Measurements from ENCODE around the gene SSBP3. TPM values are rescaled to one million over a fixed set of nuclear protein-coding genes. Genes with fewer than 3 reads are reported as not detected.
A peak's percentile ranks its signal among the peaks of the same experiment; 100 is the strongest.

SSBP3 gene
- total and polyA plus RNA-seq, 2 donors from 2014 or later, result 33.3 to 49.6 TPM

GRCh38 chr1:54353959-54354358 lies 52.2 kb downstream of the SSBP3 start:
- H3K27me3 ChIP-seq (ENCODE audit: control insufficient read depth, insufficient read depth, low read length), result no peaks in the 10 kb centered on the region
- TF ChIP-seq CTCF (IDR thresholded peaks at IDR 0.05; ENCODE audit: borderline replicate concordance, extremely low read depth, insufficient read depth), result no peak
- H3K9ac ChIP-seq (ENCODE audit: low read length in 3 of 3), result no peak overlapping the region
- intact Hi-C loops (cut with DNase I), result no loop called here
- no peaks in the 10 kb centered on the region for H3K9me3 ChIP-seq (ENCODE audit: control insufficient read depth in 2 of 3, insufficient read depth in 1 of 3, low read length in 3 of 3)
- H3K36me3 ChIP-seq (ENCODE audit: control insufficient read depth in 2 of 3, insufficient read depth in 3 of 3, low read length in 3 of 3), result peaks cover 0 to 6% (median 0%) of the 10 kb centered on the region in 3 donors
- no peak overlapping the region for H3K4me3 ChIP-seq (ENCODE audit: low read length in 3 of 3)
- H3K27ac ChIP-seq (ENCODE audit: low read depth in 2 of 2, low read length in 2 of 2), result no peak overlapping the region
- DNase-seq (no peak), FAIRE-seq (no peak)
- H3K4me1 ChIP-seq (ENCODE audit: control insufficient read depth in 2 of 3, insufficient read depth in 2 of 3, low read depth in 1 of 3, low read length in 3 of 3), result peaks cover 0 to 31% (median 21%) of the 10 kb centered on the region in 3 donors

- Histone ChIP-seq H3K36me3 (ENCODE audit: control insufficient read depth in 2 of 3, insufficient read depth in 3 of 3, low read length in 3 of 3) (peaks cover 0 to 2% (median 0%) of the 10 kb centered on the region in 3 donors), H3K4me1 (ENCODE audit: control insufficient read depth in 2 of 3, insufficient read depth in 2 of 3, low read depth in 1 of 3, low read length in 3 of 3) (peaks cover 0 to 34% (median 22%) of the 10 kb centered on the region in 3 donors), H3K27ac (ENCODE audit: low read depth in 2 of 2, low read length in 2 of 2) (no peak overlapping the region), H3K27me3 (ENCODE audit: control insufficient read depth, insufficient read depth, low read length) (no peaks in the 10 kb centered on the region), H3K4me3 (ENCODE audit: low read length in 3 of 3) (no peak overlapping the region), H3K9ac (ENCODE audit: low read length in 3 of 3) (no peak overlapping the region), H3K9me3 (ENCODE audit: control insufficient read depth in 2 of 3, insufficient read depth in 1 of 3, low read length in 3 of 3) (no peaks in the 10 kb centered on the region)
- no peak for TF ChIP-seq CTCF (IDR thresholded peaks at IDR 0.05; ENCODE audit: borderline replicate concordance, extremely low read depth, insufficient read depth)
- DNase-seq (no peak), FAIRE-seq (no peak)
- intact Hi-C loops (cut with DNase I), result no loop called here
These were observed 53.4 kb downstream of the SSBP3 start for GRCh38 chr1:54352755-54353154.

GRCh38 chr1:54350360-54350759 lies 55.8 kb downstream of the SSBP3 start:
- no peak overlapping the region for H3K9ac ChIP-seq (ENCODE audit: low read length in 3 of 3)
- peaks cover 0 to 20% (median 15%) of the 10 kb centered on the region in 3 donors for H3K4me1 ChIP-seq (ENCODE audit: control insufficient read depth in 2 of 3, insufficient read depth in 2 of 3, low read depth in 1 of 3, low read length in 3 of 3)
- intact Hi-C loops (cut with DNase I), result no loop called here
- no peak overlapping the region for H3K27ac ChIP-seq (ENCODE audit: low read depth in 2 of 2, low read length in 2 of 2)
- TF ChIP-seq CTCF (IDR thresholded peaks at IDR 0.05; ENCODE audit: borderline replicate concordance, extremely low read depth, insufficient read depth), result no peak
- H3K27me3 ChIP-seq (ENCODE audit: control insufficient read depth, insufficient read depth, low read length), result no peaks in the 10 kb centered on the region
- DNase-seq (no peak), FAIRE-seq (no peak)
- no peaks in the 10 kb centered on the region for H3K36me3 ChIP-seq (ENCODE audit: control insufficient read depth in 2 of 3, insufficient read depth in 3 of 3, low read length in 3 of 3)
- no peaks in the 10 kb centered on the region for H3K9me3 ChIP-seq (ENCODE audit: control insufficient read depth in 2 of 3, insufficient read depth in 1 of 3, low read length in 3 of 3)
- no peak overlapping the region for H3K4me3 ChIP-seq (ENCODE audit: low read length in 3 of 3)

- Histone ChIP-seq H3K9ac (ENCODE audit: low read length in 3 of 3) (peak overlapping the region in 1 of 3 donors; percentile 44), H3K9me3 (ENCODE audit: control insufficient read depth in 2 of 3, insufficient read depth in 1 of 3, low read length in 3 of 3) (no peaks in the 10 kb centered on the region), H3K4me1 (ENCODE audit: control insufficient read depth in 2 of 3, insufficient read depth in 2 of 3, low read depth in 1 of 3, low read length in 3 of 3) (peaks cover 0 to 15% (median 11%) of the 10 kb centered on the region in 3 donors), H3K4me3 (ENCODE audit: low read length in 3 of 3) (no peak overlapping the region), H3K36me3 (ENCODE audit: control insufficient read depth in 2 of 3, insufficient read depth in 3 of 3, low read length in 3 of 3) (no peaks in the 10 kb centered on the region), H3K27me3 (ENCODE audit: control insufficient read depth, insufficient read depth, low read length) (no peaks in the 10 kb centered on the region), H3K27ac (ENCODE audit: low read depth in 2 of 2, low read length in 2 of 2) (peak overlapping the region; percentile 85 to 88)
- intact Hi-C loops (cut with DNase I), result no loop called here
- DNase-seq, result no peak
- no peak for TF ChIP-seq CTCF (IDR thresholded peaks at IDR 0.05; ENCODE audit: borderline replicate concordance, extremely low read depth, insufficient read depth)
- FAIRE-seq, result no peak
These were observed 57.5 kb downstream of the SSBP3 start for GRCh38 chr1:54348700-54349021.
